GM19099 (cell line): Measurements from ENCODE around the gene EXOC4.

Source experiments
- POLR2A ChIP-seq: IDR thresholded peaks from 3 replicates; pipeline ENCODE4 v1.6.1; 2011; ENCODE audit warnings: low read depth; ENCODE audit not compliant: insufficient read length; ENCODE audit errors: extremely low read depth

The EXOC4 gene

GRCh38 chr7:133784486-133785001 is 531.7 kb downstream of the EXOC4 start:
- no peak for TF ChIP-seq POLR2A

DNA sequence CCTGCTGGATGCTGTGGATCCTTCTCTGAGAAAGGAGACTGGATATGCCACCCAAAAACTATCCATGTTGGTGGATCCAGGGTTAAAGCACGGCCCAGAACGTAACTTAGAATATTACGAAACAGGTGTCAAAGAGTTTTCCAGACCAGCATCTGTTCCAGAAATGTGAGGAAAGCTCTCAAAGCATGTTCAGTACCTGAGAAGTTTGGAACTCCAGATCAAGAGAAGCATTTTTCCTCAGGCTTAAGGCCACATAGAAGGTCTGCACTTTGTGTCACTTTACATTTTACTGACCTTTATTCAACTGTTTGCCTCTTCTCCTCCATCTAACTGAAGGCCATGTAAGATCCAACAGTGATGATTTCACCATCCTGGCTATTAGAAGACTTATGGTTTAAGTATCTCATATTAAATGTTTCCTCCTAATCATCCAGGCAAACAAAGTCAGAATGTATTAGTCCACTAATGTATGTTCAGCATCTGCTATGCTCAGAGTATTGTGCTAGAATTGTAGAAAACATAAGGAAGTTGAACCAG is 533.6 kb downstream of the EXOC4 start:
- TF ChIP-seq POLR2A: no peak

- TF ChIP-seq POLR2A: no peak
Observed at GRCh38 chr7:133789974-133790373, 537.1 kb downstream of the EXOC4 start.

GRCh38 chr7:133790911-133791310 is 538.0 kb downstream of the EXOC4 start:
- TF ChIP-seq POLR2A: no peak

DNA sequence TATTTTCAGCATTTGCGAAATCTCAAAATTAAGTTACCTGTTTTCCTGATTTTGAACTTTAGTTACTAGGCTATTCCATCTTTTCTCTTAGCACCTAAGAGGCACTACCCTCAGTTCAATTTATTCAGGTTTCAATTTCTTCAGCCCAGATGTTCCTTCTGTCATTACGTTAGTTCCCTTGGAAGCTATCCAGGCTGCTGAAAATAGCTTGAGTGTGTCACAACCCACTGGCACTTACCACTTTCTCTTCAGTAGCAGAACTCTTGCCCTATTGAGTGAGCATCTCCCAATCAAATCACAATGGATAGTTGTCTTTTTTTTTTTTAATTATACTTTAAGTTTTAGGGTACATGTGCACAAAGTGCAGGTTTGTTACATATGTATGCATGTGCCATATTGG is 541.6 kb downstream of the EXOC4 start:
- no peak for TF ChIP-seq POLR2A

- no peak for TF ChIP-seq POLR2A
Observed at GRCh38 chr7:133795068-133795665, 542.3 kb downstream of the EXOC4 start.

DNA sequence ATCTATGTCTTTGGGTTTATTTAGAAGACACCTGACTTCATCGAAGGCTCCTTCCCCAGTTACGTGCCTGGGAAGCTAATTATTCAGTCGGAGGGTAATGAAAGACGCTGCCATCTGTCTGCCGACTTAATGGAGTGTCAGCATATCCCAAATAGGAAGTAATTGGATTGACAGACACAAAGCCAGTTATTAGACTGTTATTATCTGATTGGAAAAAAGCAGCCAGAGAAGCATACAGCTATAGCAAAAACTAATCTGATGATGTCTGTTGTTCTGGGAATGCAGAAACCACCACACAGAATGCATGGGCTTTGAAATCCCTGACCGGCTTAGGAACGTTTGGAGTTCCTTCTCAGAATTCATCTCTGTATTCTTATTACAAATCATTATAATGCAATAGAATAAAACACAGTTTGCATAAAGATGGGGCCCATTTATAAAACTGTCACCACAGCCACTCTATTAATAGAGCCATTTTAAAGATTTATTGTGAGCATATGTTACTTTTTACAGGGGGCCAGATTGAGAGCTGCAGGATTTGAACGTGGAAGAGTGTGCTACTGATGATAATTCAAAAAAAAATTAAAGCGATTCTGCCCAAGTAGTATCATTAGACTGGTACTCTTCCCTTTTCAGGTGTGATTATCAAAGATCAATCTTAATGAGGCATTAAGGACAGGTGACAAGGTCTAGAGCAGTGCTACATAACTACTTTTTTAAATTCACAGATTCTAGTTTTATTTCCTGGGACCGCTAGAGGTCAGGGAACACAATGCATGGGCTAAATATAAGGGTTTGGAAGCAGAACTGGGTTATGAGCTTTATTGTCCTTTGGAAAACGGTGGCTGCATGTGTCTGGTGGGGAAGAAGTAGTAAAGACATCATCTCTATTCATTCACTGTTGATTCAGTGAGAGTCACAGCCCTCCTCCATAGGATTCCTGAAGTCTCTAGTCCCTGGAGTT is 544.2 kb downstream of the EXOC4 start:
- no peak for TF ChIP-seq POLR2A

- no peak for TF ChIP-seq POLR2A
Observed at GRCh38 chr7:133797818-133798520, 545.1 kb downstream of the EXOC4 start.

DNA sequence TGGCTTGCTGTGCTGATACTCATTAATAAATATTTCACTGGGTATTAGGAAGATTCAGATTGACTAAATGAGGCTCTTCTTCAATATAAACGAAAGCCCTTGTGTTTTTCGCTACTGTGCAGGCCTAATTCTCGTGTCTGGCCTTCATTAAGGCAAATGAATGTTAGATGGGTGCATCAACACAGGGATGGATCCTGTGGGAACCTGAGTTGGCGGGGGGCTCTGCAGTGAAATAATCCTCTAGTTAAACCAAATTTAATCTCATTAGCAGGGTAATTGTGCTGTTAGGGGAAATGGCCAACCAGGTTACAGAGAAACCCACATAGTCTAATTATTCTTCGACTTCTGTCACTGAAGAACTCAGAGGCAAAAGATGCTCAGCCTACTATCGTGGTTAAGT is 548.5 kb downstream of the EXOC4 start:
- no peak for TF ChIP-seq POLR2A

GRCh38 chr7:133804127-133804526 is 551.2 kb downstream of the EXOC4 start:
- TF ChIP-seq POLR2A: no peak

GRCh38 chr7:133805426-133805825 is 552.5 kb downstream of the EXOC4 start:
- TF ChIP-seq POLR2A: no peak

DNA sequence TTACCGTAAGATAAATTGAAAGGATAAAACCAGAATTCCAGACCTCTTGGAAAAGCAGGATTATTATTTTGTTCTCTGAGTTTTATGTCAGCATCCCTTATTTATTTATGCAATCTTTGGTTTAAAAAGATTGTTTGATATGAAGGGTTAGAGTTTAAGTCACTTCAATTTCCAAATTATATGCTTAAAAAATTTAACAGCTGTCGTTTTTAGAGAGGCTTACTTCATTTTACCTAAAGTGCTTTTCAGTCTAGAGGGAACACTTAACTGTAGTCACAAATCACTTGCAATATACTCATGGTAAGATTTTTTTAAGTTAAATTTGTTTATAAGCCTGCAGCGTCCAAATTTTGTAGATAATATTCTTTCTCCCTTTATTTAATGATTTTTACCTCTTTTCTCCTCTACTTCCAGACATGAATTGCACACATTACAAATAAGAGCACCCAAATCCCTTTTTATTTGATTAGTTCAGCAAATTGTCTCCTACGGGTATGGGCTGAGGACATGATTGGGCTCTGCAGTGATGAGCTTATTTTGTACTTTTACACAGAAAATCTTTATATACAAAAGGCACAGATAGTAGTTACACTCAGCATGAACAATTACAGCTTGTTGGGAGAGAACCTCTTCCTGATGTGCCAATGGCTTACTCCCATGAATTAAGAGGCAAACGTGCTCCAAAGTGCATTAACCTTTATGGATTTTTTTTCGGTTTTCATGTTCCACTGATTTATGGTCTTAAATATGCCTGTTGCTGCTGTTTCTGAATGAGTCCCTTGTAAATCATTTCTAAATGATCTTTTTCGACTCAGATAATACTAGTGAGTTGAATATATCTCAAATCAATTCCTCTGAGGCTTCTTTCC is 555.0 kb downstream of the EXOC4 start:
- no peak for TF ChIP-seq POLR2A

GRCh38 chr7:133808493-133808866 is 555.6 kb downstream of the EXOC4 start:
- no peak for TF ChIP-seq POLR2A

GRCh38 chr7:133812877-133813276 is 560.0 kb downstream of the EXOC4 start:
- TF ChIP-seq POLR2A: no peak
